ENCODE results near the gene TEX19.

TEX19 gene

DNA sequence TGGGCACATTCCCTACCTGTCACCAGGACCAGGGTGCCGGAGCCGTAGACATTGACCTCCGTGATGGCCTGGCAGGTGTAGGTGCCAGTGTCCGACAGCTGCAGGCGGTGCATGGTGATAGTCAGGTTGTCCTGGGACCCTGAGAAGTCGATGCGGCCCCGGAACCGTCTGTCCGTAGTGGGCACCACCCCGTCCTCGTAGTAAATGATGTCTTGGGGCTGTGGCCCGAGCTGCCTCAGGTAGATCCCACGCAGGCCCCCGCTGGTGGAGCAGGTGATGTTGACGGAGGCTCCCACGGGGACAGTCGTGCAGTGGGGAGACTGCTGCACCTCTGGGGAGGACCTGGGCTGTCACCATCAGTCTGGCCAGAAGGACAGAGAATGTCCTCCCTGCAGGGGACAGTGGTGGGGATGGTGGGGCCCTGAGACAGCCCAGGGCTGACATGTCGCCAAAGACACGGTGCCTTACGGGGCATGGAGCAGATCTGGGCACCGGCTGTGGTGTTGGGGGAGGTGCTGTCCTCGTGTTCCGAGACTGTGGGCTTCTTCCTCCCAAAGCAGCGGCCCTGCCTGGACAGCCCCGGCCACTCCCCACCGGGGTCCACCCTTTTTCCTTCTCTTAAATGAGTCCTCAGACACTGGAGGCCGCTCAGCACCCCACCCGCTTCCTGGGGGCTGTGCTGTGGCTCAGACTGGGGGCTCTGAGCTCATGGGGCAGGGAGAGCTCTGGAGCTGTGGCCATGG lies 42.2 kb upstream of the TEX19 start:
- no peak for ATAC-seq
- TF ChIP-seq ARNTL (CRISPR knock-in tag; IDR thresholded peaks at IDR 0.05; ENCODE audit: borderline replicate concordance, low read depth) (no peak), RARB (CRISPR knock-in tag; IDR thresholded peaks at IDR 0.05) (no peak), ZNF70 (CRISPR knock-in tag; IDR thresholded peaks at IDR 0.05) (no peak), SNAI2 (CRISPR knock-in tag; IDR thresholded peaks at IDR 0.05) (no peak), ZFP30 (CRISPR knock-in tag; IDR thresholded peaks at IDR 0.05) (no peak), ISL1 (CRISPR knock-in tag; IDR thresholded peaks at IDR 0.05) (no peak), OSR1 (CRISPR knock-in tag; IDR thresholded peaks at IDR 0.05) (no peak), TCF4 (CRISPR knock-in tag; IDR thresholded peaks at IDR 0.05; ENCODE audit: borderline replicate concordance) (no peak), ZFP3 (CRISPR knock-in tag; IDR thresholded peaks at IDR 0.05) (no peak), TOX (CRISPR knock-in tag; IDR thresholded peaks at IDR 0.05; ENCODE audit: borderline replicate concordance) (no peak), ZNF565 (CRISPR knock-in tag; conservative IDR thresholded peaks at IDR 0.05; ENCODE audit: low read depth) (no peak)
- TF ChIP-seq, protein P1, sequence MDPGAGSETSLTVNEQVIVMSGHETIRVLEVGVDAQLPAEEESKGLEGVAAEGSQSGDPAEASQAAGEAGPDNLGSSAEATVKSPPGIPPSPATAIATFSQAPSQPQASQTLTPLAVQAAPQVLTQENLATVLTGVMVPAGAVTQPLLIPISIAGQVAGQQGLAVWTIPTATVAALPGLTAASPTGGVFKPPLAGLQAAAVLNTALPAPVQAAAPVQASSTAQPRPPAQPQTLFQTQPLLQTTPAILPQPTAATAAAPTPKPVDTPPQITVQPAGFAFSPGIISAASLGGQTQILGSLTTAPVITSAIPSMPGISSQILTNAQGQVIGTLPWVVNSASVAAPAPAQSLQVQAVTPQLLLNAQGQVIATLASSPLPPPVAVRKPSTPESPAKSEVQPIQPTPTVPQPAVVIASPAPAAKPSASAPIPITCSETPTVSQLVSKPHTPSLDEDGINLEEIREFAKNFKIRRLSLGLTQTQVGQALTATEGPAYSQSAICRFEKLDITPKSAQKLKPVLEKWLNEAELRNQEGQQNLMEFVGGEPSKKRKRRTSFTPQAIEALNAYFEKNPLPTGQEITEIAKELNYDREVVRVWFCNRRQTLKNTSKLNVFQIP (CRISPR knock-in tag; IDR thresholded peaks at IDR 0.05; ENCODE audit: borderline replicate concordance, low read depth) = no peak
- TF ChIP-seq, protein P2, sequence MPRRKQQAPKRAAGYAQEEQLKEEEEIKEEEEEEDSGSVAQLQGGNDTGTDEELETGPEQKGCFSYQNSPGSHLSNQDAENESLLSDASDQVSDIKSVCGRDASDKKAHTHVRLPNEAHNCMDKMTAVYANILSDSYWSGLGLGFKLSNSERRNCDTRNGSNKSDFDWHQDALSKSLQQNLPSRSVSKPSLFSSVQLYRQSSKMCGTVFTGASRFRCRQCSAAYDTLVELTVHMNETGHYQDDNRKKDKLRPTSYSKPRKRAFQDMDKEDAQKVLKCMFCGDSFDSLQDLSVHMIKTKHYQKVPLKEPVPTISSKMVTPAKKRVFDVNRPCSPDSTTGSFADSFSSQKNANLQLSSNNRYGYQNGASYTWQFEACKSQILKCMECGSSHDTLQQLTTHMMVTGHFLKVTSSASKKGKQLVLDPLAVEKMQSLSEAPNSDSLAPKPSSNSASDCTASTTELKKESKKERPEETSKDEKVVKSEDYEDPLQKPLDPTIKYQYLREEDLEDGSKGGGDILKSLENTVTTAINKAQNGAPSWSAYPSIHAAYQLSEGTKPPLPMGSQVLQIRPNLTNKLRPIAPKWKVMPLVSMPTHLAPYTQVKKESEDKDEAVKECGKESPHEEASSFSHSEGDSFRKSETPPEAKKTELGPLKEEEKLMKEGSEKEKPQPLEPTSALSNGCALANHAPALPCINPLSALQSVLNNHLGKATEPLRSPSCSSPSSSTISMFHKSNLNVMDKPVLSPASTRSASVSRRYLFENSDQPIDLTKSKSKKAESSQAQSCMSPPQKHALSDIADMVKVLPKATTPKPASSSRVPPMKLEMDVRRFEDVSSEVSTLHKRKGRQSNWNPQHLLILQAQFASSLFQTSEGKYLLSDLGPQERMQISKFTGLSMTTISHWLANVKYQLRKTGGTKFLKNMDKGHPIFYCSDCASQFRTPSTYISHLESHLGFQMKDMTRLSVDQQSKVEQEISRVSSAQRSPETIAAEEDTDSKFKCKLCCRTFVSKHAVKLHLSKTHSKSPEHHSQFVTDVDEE (CRISPR knock-in tag; IDR thresholded peaks at IDR 0.05) = no peak
- TF ChIP-seq, protein P3, sequence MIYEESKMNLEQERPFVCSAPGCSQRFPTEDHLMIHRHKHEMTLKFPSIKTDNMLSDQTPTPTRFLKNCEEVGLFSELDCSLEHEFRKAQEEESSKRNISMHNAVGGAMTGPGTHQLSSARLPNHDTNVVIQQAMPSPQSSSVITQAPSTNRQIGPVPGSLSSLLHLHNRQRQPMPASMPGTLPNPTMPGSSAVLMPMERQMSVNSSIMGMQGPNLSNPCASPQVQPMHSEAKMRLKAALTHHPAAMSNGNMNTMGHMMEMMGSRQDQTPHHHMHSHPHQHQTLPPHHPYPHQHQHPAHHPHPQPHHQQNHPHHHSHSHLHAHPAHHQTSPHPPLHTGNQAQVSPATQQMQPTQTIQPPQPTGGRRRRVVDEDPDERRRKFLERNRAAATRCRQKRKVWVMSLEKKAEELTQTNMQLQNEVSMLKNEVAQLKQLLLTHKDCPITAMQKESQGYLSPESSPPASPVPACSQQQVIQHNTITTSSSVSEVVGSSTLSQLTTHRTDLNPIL (CRISPR knock-in tag; IDR thresholded peaks at IDR 0.05; ENCODE audit: low read depth) = no peak
- TF ChIP-seq, protein P4, sequence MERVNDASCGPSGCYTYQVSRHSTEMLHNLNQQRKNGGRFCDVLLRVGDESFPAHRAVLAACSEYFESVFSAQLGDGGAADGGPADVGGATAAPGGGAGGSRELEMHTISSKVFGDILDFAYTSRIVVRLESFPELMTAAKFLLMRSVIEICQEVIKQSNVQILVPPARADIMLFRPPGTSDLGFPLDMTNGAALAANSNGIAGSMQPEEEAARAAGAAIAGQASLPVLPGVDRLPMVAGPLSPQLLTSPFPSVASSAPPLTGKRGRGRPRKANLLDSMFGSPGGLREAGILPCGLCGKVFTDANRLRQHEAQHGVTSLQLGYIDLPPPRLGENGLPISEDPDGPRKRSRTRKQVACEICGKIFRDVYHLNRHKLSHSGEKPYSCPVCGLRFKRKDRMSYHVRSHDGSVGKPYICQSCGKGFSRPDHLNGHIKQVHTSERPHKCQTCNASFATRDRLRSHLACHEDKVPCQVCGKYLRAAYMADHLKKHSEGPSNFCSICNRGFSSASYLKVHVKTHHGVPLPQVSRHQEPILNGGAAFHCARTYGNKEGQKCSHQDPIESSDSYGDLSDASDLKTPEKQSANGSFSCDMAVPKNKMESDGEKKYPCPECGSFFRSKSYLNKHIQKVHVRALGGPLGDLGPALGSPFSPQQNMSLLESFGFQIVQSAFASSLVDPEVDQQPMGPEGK (CRISPR knock-in tag; IDR thresholded peaks at IDR 0.05; ENCODE audit: borderline replicate concordance) = no peak

DNA sequence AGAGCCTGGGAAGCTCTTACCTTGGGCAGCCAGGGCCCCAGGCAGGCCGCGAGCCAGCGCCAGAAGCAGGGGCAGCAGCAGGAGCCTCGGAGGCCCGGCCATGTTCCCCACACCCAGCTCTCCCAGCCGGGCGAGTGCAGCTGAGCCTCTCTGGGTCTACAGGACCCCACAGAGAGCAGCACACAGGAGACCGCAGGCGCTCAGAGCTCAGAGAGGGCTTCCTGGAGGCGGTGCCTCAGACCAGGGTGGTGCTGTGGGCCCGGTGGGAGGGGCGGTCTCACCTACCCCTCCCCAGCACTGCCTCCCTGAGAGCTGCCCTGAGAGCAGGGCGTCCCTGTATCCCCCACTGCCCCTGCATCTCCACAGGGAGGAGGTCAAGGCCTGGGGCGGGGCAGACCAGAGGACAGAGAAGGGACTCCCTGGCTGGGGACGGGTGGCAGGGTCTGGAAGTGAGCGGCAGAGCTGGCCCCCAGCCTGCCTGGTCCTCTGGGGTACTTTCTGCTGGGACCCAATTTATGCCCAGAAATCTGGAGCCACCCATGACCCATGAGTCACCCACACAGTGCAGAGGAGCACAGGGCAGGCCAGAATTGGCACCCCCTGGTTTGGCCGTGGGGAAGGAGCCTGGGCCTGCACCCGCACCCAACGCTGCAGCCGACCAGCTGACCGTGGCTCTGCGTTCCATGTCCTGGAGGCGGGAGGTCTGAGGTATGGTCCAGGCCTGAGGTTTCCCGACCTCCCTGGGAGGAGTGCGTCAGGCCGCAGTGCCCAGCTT lies 41.5 kb upstream of the TEX19 start, which contains the start of gene CD7:
Gene CD7, minus strand, starts transcription at position 215 of the 775 bp plus-strand sequence. Its CDS starts 113 bp downstream, at position 102.
- TF ChIP-seq ARNTL (CRISPR knock-in tag; IDR thresholded peaks at IDR 0.05; ENCODE audit: borderline replicate concordance, low read depth) (no peak), CSDC2 (CRISPR knock-in tag; IDR thresholded peaks at IDR 0.05) (no peak), ZFP3 (CRISPR knock-in tag; IDR thresholded peaks at IDR 0.05) (no peak), ISL1 (CRISPR knock-in tag; IDR thresholded peaks at IDR 0.05) (no peak), GLIS3 (CRISPR knock-in tag; IDR thresholded peaks at IDR 0.05) (no peak), ZFP30 (CRISPR knock-in tag; IDR thresholded peaks at IDR 0.05) (no peak), OSR1 (CRISPR knock-in tag; IDR thresholded peaks at IDR 0.05) (no peak), ZNF70 (CRISPR knock-in tag; IDR thresholded peaks at IDR 0.05) (no peak), ESRRG (CRISPR knock-in tag; IDR thresholded peaks at IDR 0.05) (no peak), BACH2 (CRISPR knock-in tag; IDR thresholded peaks at IDR 0.05; ENCODE audit: borderline replicate concordance) (no peak)
- TF ChIP-seq, protein P2 (CRISPR knock-in tag; IDR thresholded peaks at IDR 0.05) = no peak
- TF ChIP-seq, protein P1 (CRISPR knock-in tag; IDR thresholded peaks at IDR 0.05; ENCODE audit: borderline replicate concordance, low read depth) = no peak
- TF ChIP-seq, protein P4 (CRISPR knock-in tag; IDR thresholded peaks at IDR 0.05; ENCODE audit: borderline replicate concordance) = no peak
- no peak for ATAC-seq

All from SK-N-SH treated with all-trans-retinoic acid at 6 μM for 48 hours (cell line).